Small intestine (tissue), 7 donors: ENCODE results near the gene AR. TPM values are rescaled to one million over a fixed set of nuclear protein-coding genes. Genes with fewer than 3 reads are reported as not detected.

Source experiments
- DNase-seq, 2 donors: peaks; one replicate each; pipeline versions ENCODE4 v3.0.0 to v3.0.0-alpha.2; 2013
- FAIRE-seq: peaks from 2 replicates; lab custom pipeline; 2012; peaks lifted over from hg19 to GRCh38; lab: Jason Lieb, UNC
- H3K27ac ChIP-seq, 3 donors: one replicate each; pipeline ENCODE4 v1.5.1; 2013; ENCODE audit warnings: low read length in 2 of 3, mild to moderate bottlenecking in 2 of 3, control low read depth in 1 of 3, inconsistent platforms in 1 of 3, low read depth in 1 of 3, moderate library complexity in 1 of 3
- H3K27me3 ChIP-seq, 3 donors: one replicate each; pipeline ENCODE4 v1.6.1; 2013; ENCODE audit warnings: low read length in 3 of 3, inconsistent platforms in 1 of 3; ENCODE audit not compliant: control insufficient read depth in 3 of 3, insufficient read depth in 3 of 3
- H3K36me3 ChIP-seq, 3 donors: one replicate each; pipeline ENCODE4 v1.6.1; 2013; ENCODE audit warnings: low read length in 3 of 3, inconsistent platforms in 1 of 3, low read depth in 1 of 3, mild to moderate bottlenecking in 1 of 3, moderate library complexity in 1 of 3; ENCODE audit not compliant: control insufficient read depth in 3 of 3, insufficient read depth in 2 of 3
- H3K4me1 ChIP-seq, 3 donors: one replicate each; pipeline ENCODE4 v1.6.1; 2013; ENCODE audit warnings: low read length in 2 of 3, inconsistent platforms in 1 of 3, low read depth in 1 of 3, mild to moderate bottlenecking in 1 of 3, moderate library complexity in 1 of 3; ENCODE audit not compliant: control insufficient read depth in 3 of 3, insufficient read depth in 2 of 3
- H3K4me3 ChIP-seq, 3 donors: one replicate each; pipeline ENCODE4 v1.5.1; 2013; ENCODE audit warnings: low read length in 3 of 3, control low read depth in 1 of 3, inconsistent platforms in 1 of 3, low read depth in 1 of 3, mild to moderate bottlenecking in 1 of 3, moderate library complexity in 1 of 3
- H3K9me3 ChIP-seq, 2 donors: one replicate each; pipeline ENCODE4 v1.6.1; 2013; ENCODE audit warnings: low read depth in 1 of 2, low read length in 1 of 2; ENCODE audit not compliant: control insufficient read depth in 2 of 2, insufficient read depth in 1 of 2
- WGBS, 3 donors: extraction: QIAGEN DNeasy Blood & Tissue Kit; methylation state at CpG; one replicate each; pipeline ENCODE4 v1.1.7; 2013; 5-methylcytosine and 5-hydroxymethylcytosine counted together
- polyA plus RNA-seq, 4 donors: library from polyadenylated mRNA; stranded (reverse) in 3 of 4; unstranded in 1 of 4; fragments of 200-250 nt in 3 of 4; fragments of 120-200 nt in 1 of 4; gene quantifications; one replicate each; pipeline versions ENCODE4 v1.2.1 to v1.2.3, GENCODE V29; 2013
- donor health status: healthy with polysubstance abuse.
- donor health status: control.
- donor health status: control.
- donor health status: Bipolar disorder and iron deficiency.
- donor health status: healthy.

AR gene
- polyA plus RNA-seq, 4 donors: 0.62 to 0.66 TPM; not detected in 2

DNA sequence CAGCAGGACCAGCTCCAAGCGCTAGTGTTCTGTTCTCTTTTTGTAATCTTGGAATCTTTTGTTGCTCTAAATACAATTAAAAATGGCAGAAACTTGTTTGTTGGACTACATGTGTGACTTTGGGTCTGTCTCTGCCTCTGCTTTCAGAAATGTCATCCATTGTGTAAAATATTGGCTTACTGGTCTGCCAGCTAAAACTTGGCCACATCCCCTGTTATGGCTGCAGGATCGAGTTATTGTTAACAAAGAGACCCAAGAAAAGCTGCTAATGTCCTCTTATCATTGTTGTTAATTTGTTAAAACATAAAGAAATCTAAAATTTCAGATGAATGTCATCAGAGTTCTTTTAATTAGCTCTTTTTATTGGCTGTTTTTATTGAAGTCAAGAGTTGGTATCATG, 186.5 kb downstream of the AR start:
- no peaks in the 10 kb centered on the region for H3K27me3 ChIP-seq
- H3K9me3 ChIP-seq: no peaks in the 10 kb centered on the region
- no peak for FAIRE-seq
- H3K36me3 ChIP-seq: no peaks in the 10 kb centered on the region
- H3K27ac ChIP-seq: no peak overlapping the region
- H3K4me1 ChIP-seq: no peaks in the 10 kb centered on the region
- DNase-seq: no peak
- no peak overlapping the region for H3K4me3 ChIP-seq
- 51 to 63% (median 52%) methylated on average over 2 of the region's 2 CpGs for WGBS, 3 donors

- no peaks in the 10 kb centered on the region for H3K9me3 ChIP-seq
- no peaks in the 10 kb centered on the region for H3K4me1 ChIP-seq
- H3K36me3 ChIP-seq: no peaks in the 10 kb centered on the region
- no peak overlapping the region for H3K4me3 ChIP-seq
- DNase-seq (no peak), FAIRE-seq (no peak)
- H3K27me3 ChIP-seq: no peaks in the 10 kb centered on the region
- no peak overlapping the region for H3K27ac ChIP-seq
Measured at GRCh38 chrX:67731061-67731460, 187.2 kb downstream of the AR start.

DNA sequence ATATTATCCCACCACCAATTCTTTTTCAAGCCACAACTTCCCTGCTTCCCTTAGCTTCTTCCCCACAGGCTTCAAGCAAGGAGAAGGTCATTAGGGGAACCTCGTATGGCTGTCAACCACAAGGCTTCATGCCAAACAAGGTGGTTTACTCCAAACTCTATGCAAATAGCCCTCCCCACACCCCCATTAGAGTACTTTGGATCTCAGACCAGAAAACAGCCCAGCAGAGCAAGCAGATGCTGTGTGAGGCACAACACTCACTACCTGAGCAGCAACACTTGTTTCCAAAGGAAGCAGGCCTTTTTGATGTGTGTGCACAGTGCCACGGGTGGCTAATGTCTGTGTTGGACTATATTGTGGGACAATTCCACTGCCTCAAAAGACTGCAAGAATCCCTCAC, 189.0 kb downstream of the AR start:
- Histone ChIP-seq H3K9me3 (no peaks in the 10 kb centered on the region), H3K27me3 (no peaks in the 10 kb centered on the region), H3K4me1 (no peaks in the 10 kb centered on the region), H3K27ac (no peak overlapping the region), H3K4me3 (no peak overlapping the region), H3K36me3 (no peaks in the 10 kb centered on the region)
- DNase-seq (no peak), FAIRE-seq (no peak)
- WGBS, 3 donors: 41 to 70% (median 70%) methylated on average over 2 of the region's 2 CpGs

- Histone ChIP-seq H3K4me3 (no peak overlapping the region), H3K27me3 (no peaks in the 10 kb centered on the region), H3K4me1 (no peaks in the 10 kb centered on the region), H3K9me3 (no peaks in the 10 kb centered on the region), H3K27ac (no peak overlapping the region), H3K36me3 (no peaks in the 10 kb centered on the region)
- FAIRE-seq: no peak
- WGBS, 3 donors: 63 to 76% (median 65%) methylated on average over 2 of the region's 2 CpGs
- DNase-seq: no peak
Measured at GRCh38 chrX:67734111-67734753, 190.4 kb downstream of the AR start.

GRCh38 chrX:67749536-67749935, 205.7 kb downstream of the AR start:
- DNase-seq (no peak), FAIRE-seq (no peak)
- Histone ChIP-seq H3K27me3 (no peaks in the 10 kb centered on the region), H3K9me3 (no peaks in the 10 kb centered on the region), H3K27ac (no peak overlapping the region), H3K4me3 (no peak overlapping the region), H3K4me1 (no peaks in the 10 kb centered on the region), H3K36me3 (no peaks in the 10 kb centered on the region)
- WGBS, 3 donors: 46 to 64% (median 50%) methylated on average over 2 of the region's 2 CpGs

GRCh38 chrX:67750694-67751093, 206.9 kb downstream of the AR start:
- DNase-seq (no peak), FAIRE-seq (no peak)
- no peak overlapping the region for H3K27ac ChIP-seq
- no peak overlapping the region for H3K4me3 ChIP-seq
- H3K27me3 ChIP-seq: no peaks in the 10 kb centered on the region
- no peaks in the 10 kb centered on the region for H3K4me1 ChIP-seq
- no peaks in the 10 kb centered on the region for H3K36me3 ChIP-seq
- H3K9me3 ChIP-seq: no peaks in the 10 kb centered on the region
- 34 to 60% (median 35%) methylated on average over 2 of the region's 2 CpGs for WGBS, 3 donors

GRCh38 chrX:67759018-67759417, 215.2 kb downstream of the AR start:
- H3K27me3 ChIP-seq: no peaks in the 10 kb centered on the region
- FAIRE-seq (no peak), DNase-seq (no peak)
- WGBS, 3 donors: 82 to 100% (median 95%) methylated on average over 1 of the region's 1 CpG
- H3K27ac ChIP-seq: no peak overlapping the region
- no peaks in the 10 kb centered on the region for H3K9me3 ChIP-seq
- H3K36me3 ChIP-seq: no peaks in the 10 kb centered on the region
- no peak overlapping the region for H3K4me3 ChIP-seq
- no peaks in the 10 kb centered on the region for H3K4me1 ChIP-seq

- Histone ChIP-seq H3K4me3 (no peak overlapping the region), H3K9me3 (no peaks in the 10 kb centered on the region), H3K4me1 (no peaks in the 10 kb centered on the region), H3K27ac (no peak overlapping the region), H3K27me3 (no peaks in the 10 kb centered on the region), H3K36me3 (no peaks in the 10 kb centered on the region)
- DNase-seq (no peak), FAIRE-seq (no peak)
Measured at GRCh38 chrX:67777148-67777547, 233.3 kb downstream of the AR start.

- DNase-seq: no peak
- H3K27ac ChIP-seq: no peak overlapping the region
- no peaks in the 10 kb centered on the region for H3K27me3 ChIP-seq
- H3K36me3 ChIP-seq: no peaks in the 10 kb centered on the region
- no peaks in the 10 kb centered on the region for H3K4me1 ChIP-seq
- 67 to 84% (median 83%) methylated on average over 3 of the region's 3 CpGs for WGBS, 3 donors
- no peaks in the 10 kb centered on the region for H3K9me3 ChIP-seq
- H3K4me3 ChIP-seq: no peak overlapping the region
- no peak for FAIRE-seq
Measured at GRCh38 chrX:67779099-67779498, 235.3 kb downstream of the AR start.
